HepG2 (cell line): Measurements from ENCODE around the gene EWSR1. TPM values are rescaled to one million over a fixed set of nuclear protein-coding genes. Genes with fewer than 3 reads are reported as not detected.

ENCODE experiments used
- ARID3A ChIP-seq: IDR thresholded peaks from 2 replicates; pipeline ENCODE4 v1.6.1; 2012; ENCODE audit warnings: low read depth, low read length, improper control_type of control experiment
- EP300 ChIP-seq, 3 experiments: sonication (generic) in 1 of 3; formaldehyde crosslinking in 1 of 3; IDR thresholded peaks; 2 replicates each; pipeline versions ENCODE4 v1.5.1 to v1.6.1; 2011 to 2020; ENCODE audit warnings: low read depth in 2 of 3, low read length in 2 of 3, borderline replicate concordance in 1 of 3, improper control_type of control experiment in 1 of 3, mild to moderate bottlenecking in 1 of 3, missing genetic modification reagents in 1 of 3, moderate library complexity in 1 of 3
- FOXA1 ChIP-seq, 2 experiments: fragments of 450-650 bp in 1 of 2; sonication (generic) in 1 of 2; formaldehyde crosslinking in 1 of 2; IDR thresholded peaks; 2 replicates each; pipeline versions ENCODE4 v1.4.0 to v1.6.1; 2016 to 2020; ENCODE audit warnings: missing genetic modification reagents in 1 of 2
- GZF1 ChIP-seq: sonication (generic); formaldehyde crosslinking; IDR thresholded peaks from 2 replicates; pipeline ENCODE4 v1.5.1; 2020; ENCODE audit warnings: mild to moderate bottlenecking, missing genetic modification reagents
- HDAC1 ChIP-seq: sonication (generic); formaldehyde crosslinking; IDR thresholded peaks from 2 replicates; pipeline ENCODE4 v1.5.1; 2020; ENCODE audit warnings: mild to moderate bottlenecking, missing genetic modification reagents
- HNF4G ChIP-seq, 2 experiments: sonication (generic) in 1 of 2; formaldehyde crosslinking in 1 of 2; IDR thresholded peaks; 2 replicates each; pipeline versions ENCODE4 v1.4.0 to v1.6.1; 2011 to 2020; ENCODE audit warnings: borderline replicate concordance in 2 of 2, low read depth in 2 of 2, mild to moderate bottlenecking in 2 of 2, low read length in 1 of 2, missing genetic modification reagents in 1 of 2, moderate library complexity in 1 of 2
- IRF2 ChIP-seq: IDR thresholded peaks from 2 replicates; pipeline ENCODE4 v1.6.1; 2018; ENCODE audit warnings: missing genetic modification reagents, missing compliant biosample characterization
- KLF15 ChIP-seq: sonication (generic); formaldehyde crosslinking; IDR thresholded peaks from 2 replicates; pipeline ENCODE4 v1.8.1; 2023; ENCODE audit warnings: borderline replicate concordance, mild to moderate bottlenecking, inconsistent platforms, missing genetic modification reagents, mixed read lengths
- KLF9 ChIP-seq: IDR thresholded peaks from 2 replicates; pipeline ENCODE4 v1.6.1; 2016; ENCODE audit warnings: low read depth
- PHF8 ChIP-seq: sonication (generic); formaldehyde crosslinking; IDR thresholded peaks from 2 replicates; pipeline ENCODE4 v1.5.0; 2020; ENCODE audit warnings: missing genetic modification reagents
- SMAD1 ChIP-seq: sonication (generic); formaldehyde crosslinking; IDR thresholded peaks from 2 replicates; pipeline ENCODE4 v1.4.0; 2020; ENCODE audit warnings: missing genetic modification reagents, low read depth, mild to moderate bottlenecking, borderline replicate concordance
- SP1 ChIP-seq, 2 experiments: fragments of 450-650 bp in 1 of 2; sonication (generic) in 1 of 2; formaldehyde crosslinking in 1 of 2; IDR thresholded peaks; 2 replicates each; pipeline versions ENCODE4 v1.4.0 to v1.6.1; 2016 to 2020; ENCODE audit warnings: missing genetic modification reagents in 1 of 2
- TEF ChIP-seq: sonication (generic); formaldehyde crosslinking; IDR thresholded peaks from 2 replicates; pipeline ENCODE4 v1.5.0; 2020; ENCODE audit warnings: missing genetic modification reagents
- ZC3H13 ChIP-seq: sonication (generic); formaldehyde crosslinking; IDR thresholded peaks from 2 replicates; pipeline ENCODE4 v1.8.1; 2023; ENCODE audit warnings: mild to moderate bottlenecking, missing genetic modification reagents, moderate library complexity
- ZNF142 ChIP-seq: sonication (generic); formaldehyde crosslinking; IDR thresholded peaks from 2 replicates; pipeline ENCODE4 v1.4.0; 2020; ENCODE audit warnings: missing genetic modification reagents
- ZNF232 ChIP-seq: sonication (generic); formaldehyde crosslinking; IDR thresholded peaks from 2 replicates; pipeline ENCODE4 v1.4.0; 2020; ENCODE audit warnings: missing genetic modification reagents, borderline replicate concordance
- ZNF382 ChIP-seq: sonication (generic); formaldehyde crosslinking; IDR thresholded peaks from 2 replicates; pipeline ENCODE4 v1.5.0; 2020; ENCODE audit warnings: missing genetic modification reagents, mild to moderate bottlenecking, borderline replicate concordance
- ZNF605 ChIP-seq: sonication (generic); formaldehyde crosslinking; IDR thresholded peaks from 2 replicates; pipeline ENCODE4 v1.8.0; 2022; ENCODE audit warnings: mild to moderate bottlenecking, missing genetic modification reagents
- ZNF773 ChIP-seq: sonication (generic); formaldehyde crosslinking; IDR thresholded peaks from 2 replicates; pipeline ENCODE4 v1.4.0; 2020; ENCODE audit warnings: missing genetic modification reagents, borderline replicate concordance
- polyA plus RNA-seq, 8 experiments: library from polyadenylated mRNA; depleted of rRNA in 3 of 8; stranded (reverse) in 7 of 8; unstranded in 1 of 8; fragments of >200 nt; fragmentation: Illumina TruSeq in 4 of 8; extraction: Trizol in 4 of 8; gene quantifications; 2 replicates each; pipeline versions ENCODE4 v1.2.1 to v1.2.3, GENCODE V29; 2011 to 2016; ENCODE audit warnings: low read depth in 4 of 8, missing spikeins in 1 of 8, mixed read lengths in 1 of 8; ENCODE audit not compliant: insufficient read depth in 1 of 8
- total RNA-seq, 5 experiments: library from RNA; depleted of rRNA; stranded (reverse); fragments of >200 nt; fragmentation: Illumina TruSeq; extraction: Trizol; gene quantifications; 2 replicates each; pipeline ENCODE4 v1.2.3, GENCODE V29; 2016; ENCODE audit warnings: low read depth in 1 of 5

Gene EWSR1
- total and polyA plus RNA-seq, 2 of the 13 experiments (the other 11 are each of a cell fraction or from before 2014, with no cell fraction given) = 211 to 326 TPM

- TF ChIP-seq ZC3H13 (CRISPR knock-in tag) (no peak), SP1 (IDR thresholded peaks at IDR 0.05) (no peak), SP1 (CRISPR knock-in tag; IDR thresholded peaks at IDR 0.05) (0 out of 2 replicates have a peak, but pooled peaks have one; percentile 21), HNF4G (IDR thresholded peaks at IDR 0.05; ENCODE audit: borderline replicate concordance, low read depth, low read length) (peak; percentile 50; the same call in 1 of the 2 replicates), HNF4G (CRISPR knock-in tag; IDR thresholded peaks at IDR 0.05; ENCODE audit: borderline replicate concordance, low read depth) (no peak), FOXA1 (IDR thresholded peaks at IDR 0.05) (no peak), FOXA1 (CRISPR knock-in tag; IDR thresholded peaks at IDR 0.05) (peak; percentile 78), TEF (CRISPR knock-in tag) (no peak), IRF2 (CRISPR knock-in tag) (peak; percentile 41; the same call in 1 of the 2 replicates), KLF15 (CRISPR knock-in tag) (no peak), GZF1 (CRISPR knock-in tag) (no peak), EP300 (IDR thresholded peaks at IDR 0.05; ENCODE audit: low read depth in 2 of 2, low read length in 2 of 2) (0 out of 4 replicates have a peak, but pooled peaks of 1 of the 2 experiments have one; percentile 9), EP300 (CRISPR knock-in tag; IDR thresholded peaks at IDR 0.05; ENCODE audit: borderline replicate concordance) (no peak), PHF8 (CRISPR knock-in tag) (0 out of 2 replicates have a peak, but pooled peaks have one; percentile 22), SMAD1 (CRISPR knock-in tag) (peak; percentile 57; the same call in 1 of the 2 replicates), HDAC1 (CRISPR knock-in tag) (0 out of 2 replicates have a peak, but pooled peaks have one; percentile 19), ZNF142 (CRISPR knock-in tag) (0 out of 2 replicates have a peak, but pooled peaks have one; percentile 40), ZNF382 (CRISPR knock-in tag) (no peak), ZNF773 (CRISPR knock-in tag) (no peak), KLF9 (CRISPR knock-in tag) (no peak), ZNF605 (CRISPR knock-in tag) (peak; percentile 59; the same call in 1 of the 2 replicates), ARID3A (0 out of 2 replicates have a peak, but pooled peaks have one; percentile 25), ZNF232 (no peak)
These were observed 22.3 kb upstream of the EWSR1 start (continued) for GRCh38 chr22:29245626-29246385.
